HCT116 (cell line): ENCODE measurements around the gene FRA10AC1. TPM values are rescaled to one million over a fixed set of nuclear protein-coding genes. Genes with fewer than 3 reads are reported as not detected.

Source experiments
- ATAC-seq: fragments of 200-7000 bp; cut with Tn5 transposase; 2 replicates; pipeline ENCODE4 v1.9.1; 2020; ENCODE audit warnings: mild to moderate bottlenecking, moderate library complexity
- BruUV-seq: library from RNA; stranded (reverse); fragments of 400-500 nt; replicated peaks from 2 replicates; lab custom pipeline; 2021; lab: Mats Ljungman, UMichigan
- CTCF ChIA-PET: fragments of 300-600 bp; sonication (Branson Sonifier 250); formaldehyde crosslinking; loops from one replicate; lab custom pipeline; 2021; ENCODE audit warnings: antibody characterized with exemption; lab: Charles Lee
- POLR2A ChIA-PET: fragments of 300-600, 350-600 bp; sonication (Branson Sonifier 250); formaldehyde crosslinking; loops from one replicate; lab custom pipeline; 2021; ENCODE audit warnings: antibody characterized with exemption; lab: Charles Lee
- RAD21 ChIA-PET, 2 experiments: fragments of 300-600 bp; sonication (Branson Sonifier 250); formaldehyde crosslinking; loops; one replicate each; lab custom pipeline; 2023; ENCODE audit warnings: low total read pairs in 2 of 2; ENCODE audit not compliant: uncharacterized antibody in 2 of 2, unreplicated experiment in 2 of 2, low non-redundant PET in 1 of 2; lab: Charles Lee
- DNase-seq: peaks from one replicate; pipeline ENCODE4 v3.0.0-alpha.2; 2010; ENCODE audit warnings: low read depth, low spot score
- H2AFZ ChIP-seq: fragments of 200-600 bp; shearing (Covaris generic), sonication (generic); 2 replicates; pipeline ENCODE4 v1.6.1; 2017; ENCODE audit warnings: low read depth, mixed run types, mixed read lengths, antibody characterized with exemption, low read length; ENCODE audit not compliant: poor library complexity, severe bottlenecking
- H3K27ac ChIP-seq: 2 replicates; pipeline ENCODE4 v1.5.1; 2012; ENCODE audit warnings: low read depth, low read length
- H3K27me3 ChIP-seq: fragments of 200-600 bp; sonication (generic); 2 replicates; pipeline ENCODE4 v1.6.1; 2016; ENCODE audit warnings: mixed run types, low read length, mixed read lengths; ENCODE audit not compliant: insufficient read depth
- H3K36me3 ChIP-seq, 2 experiments: fragments of 200-500 bp in 1 of 2; fragments of 200-600 bp in 1 of 2; sonication (Bioruptor generic) in 1 of 2; sonication (generic) in 1 of 2; 2 replicates each; pipeline versions ENCODE4 v1.5.1 to v1.6.1; 2014 to 2016; ENCODE audit warnings: low read length in 2 of 2, inconsistent platforms in 1 of 2, mixed read lengths in 1 of 2, mixed run types in 1 of 2; ENCODE audit not compliant: insufficient read depth in 2 of 2, control insufficient read depth in 1 of 2
- H3K4me1 ChIP-seq, 2 experiments: fragments of 200-600 bp in 1 of 2; sonication (generic) in 1 of 2; 2 replicates each; pipeline versions ENCODE4 v1.5.1 to v1.6.1; 2012 to 2017; ENCODE audit warnings: low read length in 2 of 2, inconsistent platforms in 1 of 2, mild to moderate bottlenecking in 1 of 2, mixed read lengths in 1 of 2, mixed run types in 1 of 2, moderate library complexity in 1 of 2; ENCODE audit not compliant: insufficient read depth in 2 of 2, control insufficient read depth in 1 of 2
- H3K4me2 ChIP-seq: fragments of 200-600 bp; sonication (generic); 2 replicates; pipeline ENCODE4 v1.6.1; 2017; ENCODE audit warnings: mixed run types, low read length, mixed read lengths
- H3K4me3 ChIP-seq, 2 experiments: fragments of 200-600 bp in 1 of 2; sonication (generic) in 1 of 2; replicated peaks in 1 of 2; 2 replicates each; pipeline ENCODE4 v1.5.1; 2011 to 2016; ENCODE audit warnings: low read length in 2 of 2, control low read depth in 1 of 2, low read depth in 1 of 2, mild to moderate bottlenecking in 1 of 2, mixed read lengths in 1 of 2, mixed run types in 1 of 2
- H3K79me2 ChIP-seq: fragments of 200-600 bp; sonication (generic); 2 replicates; pipeline ENCODE4 v1.6.1; 2017; ENCODE audit warnings: mild to moderate bottlenecking, mixed run types, low read length, moderate library complexity, mixed read lengths; ENCODE audit not compliant: insufficient read depth
- H3K9ac ChIP-seq: fragments of 200-600 bp; sonication (generic); 2 replicates; pipeline ENCODE4 v1.6.1; 2016; ENCODE audit warnings: low read length, mixed read lengths
- H3K9me2 ChIP-seq: fragments of 200-600 bp; sonication (generic), shearing (Covaris generic); 2 replicates; pipeline ENCODE4 v1.6.1; 2017; ENCODE audit warnings: mixed run types, mild to moderate bottlenecking, moderate library complexity; ENCODE audit not compliant: insufficient read depth
- H3K9me3 ChIP-seq, 2 experiments: fragments of 200-500 bp in 1 of 2; fragments of 200-600 bp in 1 of 2; sonication (Bioruptor generic) in 1 of 2; sonication (generic) in 1 of 2; 2 replicates each; pipeline ENCODE4 v1.6.1; 2014 to 2017; ENCODE audit warnings: low read length in 2 of 2, mixed read lengths in 2 of 2, inconsistent platforms in 1 of 2, low read depth in 1 of 2, mild to moderate bottlenecking in 1 of 2, mixed run types in 1 of 2, moderate library complexity in 1 of 2; ENCODE audit not compliant: control insufficient read depth in 1 of 2, insufficient read depth in 1 of 2
- H4K20me1 ChIP-seq: fragments of 200-600 bp; sonication (generic), shearing (Covaris generic); 2 replicates; pipeline ENCODE4 v1.6.1; 2017; ENCODE audit warnings: mixed run types, mild to moderate bottlenecking, moderate library complexity; ENCODE audit not compliant: insufficient read depth
- ATF3 ChIP-seq: IDR thresholded peaks from 2 replicates; pipeline ENCODE4 v1.6.1; 2012
- CBX3 ChIP-seq: IDR thresholded peaks from 2 replicates; pipeline ENCODE4 v1.6.1; 2012; ENCODE audit warnings: low read depth
- CEBPB ChIP-seq: IDR thresholded peaks from 2 replicates; pipeline ENCODE4 v1.6.1; 2012; ENCODE audit warnings: low read depth
- CTCF ChIP-seq, 3 experiments: fragments of 200-600 bp in 1 of 3; sonication (generic) in 1 of 3; IDR thresholded peaks in 2 of 3; conservative IDR thresholded peaks in 1 of 3; 2 replicates each; pipeline ENCODE4 v1.5.1; 2012 to 2017; ENCODE audit warnings: low read depth in 2 of 3, low read length in 2 of 3, antibody characterized with exemption in 1 of 3, borderline replicate concordance in 1 of 3, control low read depth in 1 of 3, mild to moderate bottlenecking in 1 of 3, mixed read lengths in 1 of 3, mixed run types in 1 of 3, moderate library complexity in 1 of 3; ENCODE audit not compliant: insufficient read depth in 1 of 3
- EGR1 ChIP-seq: IDR thresholded peaks from 2 replicates; pipeline ENCODE4 v1.6.1; 2012; ENCODE audit warnings: low read depth
- ELF1 ChIP-seq: IDR thresholded peaks from 2 replicates; pipeline ENCODE4 v1.6.1; 2012; ENCODE audit warnings: low read depth, borderline replicate concordance
- EZH2 ChIP-seq: fragments of 200-600 bp; sonication (generic); IDR thresholded peaks from 2 replicates; pipeline ENCODE4 v1.6.1; 2017; ENCODE audit warnings: antibody characterized with exemption, mixed run types
- EZH2phosphoT487 ChIP-seq: fragments of 200-600 bp; IDR thresholded peaks from 2 replicates; pipeline ENCODE4 v1.6.1; 2018; ENCODE audit warnings: antibody characterized with exemption, borderline replicate concordance
- FOSL1 ChIP-seq: IDR thresholded peaks from 2 replicates; pipeline ENCODE4 v1.6.1; 2012; ENCODE audit warnings: low read depth
- MAX ChIP-seq: IDR thresholded peaks from 2 replicates; pipeline ENCODE4 v1.6.1; 2012
- POLR2A ChIP-seq: IDR thresholded peaks from 2 replicates; pipeline ENCODE4 v1.7.0; 2011; ENCODE audit warnings: borderline replicate concordance; ENCODE audit not compliant: insufficient read depth, insufficient read length; ENCODE audit errors: extremely low read depth
- RAD21 ChIP-seq: IDR thresholded peaks from 2 replicates; pipeline ENCODE4 v1.6.1; 2012; ENCODE audit warnings: low read depth, mild to moderate bottlenecking
- SRF ChIP-seq: IDR thresholded peaks from 2 replicates; pipeline ENCODE4 v1.6.1; 2012; ENCODE audit warnings: low read depth
- YY1 ChIP-seq: IDR thresholded peaks from 2 replicates; pipeline ENCODE4 v1.6.1; 2011; ENCODE audit warnings: low read length, low read depth, moderate library complexity, mild to moderate bottlenecking; ENCODE audit not compliant: insufficient replicate concordance; ENCODE audit errors: extremely low read depth
- ZFX ChIP-seq: fragments of 450-650 bp; IDR thresholded peaks from 2 replicates; pipeline ENCODE4 v1.6.1; 2017
- ZNF274 ChIP-seq: fragments of 200-500 bp; sonication (Bioruptor generic); IDR thresholded peaks from 2 replicates; pipeline ENCODE4 v1.6.1; 2014; ENCODE audit warnings: mild to moderate bottlenecking, low read depth, low read length, inconsistent platforms
- intact Hi-C: fragments of 100-400 bp; cut with micrococcal nuclease; formaldehyde crosslinking; loops from 2 replicates; pipeline ENCODE4 v1.10.0; 2022
- total RNA-seq: library from RNA; stranded (reverse); gene quantifications from one replicate; pipeline ENCODE4 v1.2.1, GENCODE V29; 2021; ENCODE audit not compliant: unreplicated experiment

Gene FRA10AC1
- total RNA-seq, 1 experiment from 2014 or later: 21.9 TPM

- Histone ChIP-seq H3K27me3 (no peaks in the 10 kb centered on the region), H3K9ac (no peak overlapping the region), H3K4me1 (no peaks in the 10 kb centered on the region), H4K20me1 (no peaks in the 10 kb centered on the region; the same call in 1 of the 2 replicates), H3K4me2 (no peak overlapping the region), H2AFZ (no peak overlapping the region), H3K79me2 (no peaks in the 10 kb centered on the region), H3K9me3 (no peaks in the 10 kb centered on the region), H3K4me3 (no peak overlapping the region), H3K9me2 (no peaks in the 10 kb centered on the region), H3K27ac (no peak overlapping the region), H3K36me3 (peaks cover 9 to 23% of the 10 kb centered on the region in 2 experiments)
- ATAC-seq (no peak), DNase-seq (no peak)
- intact Hi-C loops: no loop called here
- ChIA-PET RAD21 (interaction anchor here in 1 of 2 experiments (0.6 kb wide), 1 partner anchor 12 kb away, joined by 3 read pairs; no protein-coding TSS in a partner anchor), POLR2A (no interaction called here), CTCF (no interaction called here)
- TF ChIP-seq CEBPB (no peak), MAX (no peak), POLR2A (no peak), SRF (no peak), ELF1 (no peak), EZH2phosphoT487 (no peak), EZH2 (no peak), CBX3 (no peak), CTCF (IDR thresholded peaks at IDR 0.05 in 2 of 3, conservative IDR thresholded peaks at IDR 0.05 in 1 of 3; ENCODE audit: borderline replicate concordance in 1 of 3, insufficient read depth in 1 of 3, low read depth in 2 of 3, low read length in 2 of 3) (no peak), RAD21 (no peak), EGR1 (no peak), YY1 (no peak), ZFX (no peak), FOSL1 (no peak), ZNF274 (no peak), ATF3 (no peak)
- no TSS peak for BruUV-seq
These were observed 32.0 kb downstream of the FRA10AC1 start for GRCh38 chr10:93670372-93670771.
